GM19193 (cell line): Measurements from ENCODE around the gene CD180.

Source experiments
- POLR2A ChIP-seq: IDR thresholded peaks from 4 replicates; pipeline ENCODE4 v1.6.1; 2011; ENCODE audit not compliant: insufficient read depth, insufficient read length; ENCODE audit errors: extremely low read depth

Gene CD180

DNA sequence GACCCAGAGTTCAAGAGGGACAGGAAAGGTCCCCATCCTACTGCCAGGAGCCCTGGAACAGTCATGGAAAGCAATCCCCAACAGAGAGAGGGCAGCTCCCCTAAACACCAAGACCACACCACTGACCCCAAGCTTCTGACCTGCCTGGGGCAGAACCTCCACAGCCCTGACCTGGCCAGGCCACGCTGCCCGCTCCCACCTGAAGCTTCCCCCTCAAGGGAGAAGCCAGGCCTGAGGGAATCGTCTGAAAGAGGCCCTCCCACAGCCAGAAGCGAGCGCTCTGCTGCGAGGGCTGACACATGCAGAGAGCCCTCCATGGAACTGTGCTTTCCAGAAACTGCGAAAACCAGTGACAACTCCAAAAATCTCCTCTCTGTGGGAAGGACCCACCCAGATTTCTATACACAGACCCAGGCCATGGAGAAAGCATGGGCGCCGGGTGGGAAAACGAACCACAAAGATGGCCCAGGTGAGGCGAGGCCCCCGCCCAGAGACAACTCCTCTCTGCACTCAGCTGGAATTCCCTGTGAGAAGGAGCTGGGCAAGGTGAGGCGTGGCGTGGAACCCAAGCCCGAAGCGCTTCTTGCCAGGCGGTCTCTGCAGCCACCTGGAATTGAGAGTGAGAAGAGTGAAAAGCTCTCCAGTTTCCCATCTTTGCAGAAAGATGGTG lies 31.6 kb downstream of the CD180 start:
- no peak for TF ChIP-seq POLR2A

DNA sequence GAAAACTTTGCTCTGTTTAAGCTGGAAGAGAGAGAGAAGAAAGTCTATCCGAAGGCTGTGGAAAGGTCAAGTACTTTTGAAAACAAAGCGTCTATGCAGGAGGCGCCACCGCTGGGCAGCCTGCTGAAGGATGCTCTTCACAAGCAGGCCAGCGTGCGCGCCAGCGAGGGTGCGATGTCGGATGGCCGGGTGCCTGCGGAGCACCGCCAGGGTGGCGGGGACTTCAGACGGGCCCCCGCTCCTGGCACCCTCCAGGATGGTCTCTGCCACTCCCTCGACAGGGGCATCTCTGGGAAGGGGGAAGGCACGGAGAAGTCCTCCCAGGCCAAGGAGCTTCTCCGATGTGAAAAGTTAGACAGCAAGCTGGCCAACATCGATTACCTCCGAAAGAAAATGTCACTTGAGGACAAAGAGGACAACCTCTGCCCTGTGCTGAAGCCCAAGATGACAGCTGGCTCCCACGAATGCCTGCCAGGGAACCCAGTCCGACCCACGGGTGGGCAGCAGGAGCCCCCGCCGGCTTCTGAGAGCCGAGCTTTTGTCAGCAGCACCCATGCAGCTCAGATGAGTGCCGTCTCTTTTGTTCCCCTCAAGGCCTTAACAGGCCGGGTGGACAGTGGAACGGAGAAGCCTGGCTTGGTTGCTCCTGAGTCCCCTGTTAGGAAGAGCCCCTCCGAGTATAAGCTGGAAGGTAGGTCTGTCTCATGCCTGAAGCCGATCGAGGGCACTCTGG lies 32.6 kb downstream of the CD180 start:
- no peak for TF ChIP-seq POLR2A

DNA sequence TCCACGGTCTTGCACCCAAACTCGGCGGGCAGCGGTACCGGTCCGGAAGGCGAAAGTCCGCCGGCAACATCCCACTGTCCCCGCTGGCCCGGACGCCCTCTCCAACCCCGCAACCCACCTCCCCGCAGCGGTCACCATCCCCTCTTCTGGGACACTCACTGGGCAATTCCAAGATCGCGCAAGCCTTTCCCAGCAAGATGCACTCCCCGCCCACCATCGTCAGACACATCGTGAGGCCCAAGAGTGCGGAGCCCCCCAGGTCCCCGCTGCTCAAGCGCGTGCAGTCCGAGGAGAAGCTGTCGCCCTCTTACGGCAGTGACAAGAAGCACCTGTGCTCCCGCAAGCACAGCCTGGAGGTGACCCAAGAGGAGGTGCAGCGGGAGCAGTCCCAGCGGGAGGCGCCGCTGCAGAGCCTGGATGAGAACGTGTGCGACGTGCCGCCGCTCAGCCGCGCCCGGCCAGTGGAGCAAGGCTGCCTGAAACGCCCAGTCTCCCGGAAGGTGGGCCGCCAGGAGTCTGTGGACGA lies 33.3 kb downstream of the CD180 start:
- TF ChIP-seq POLR2A: no peak

DNA sequence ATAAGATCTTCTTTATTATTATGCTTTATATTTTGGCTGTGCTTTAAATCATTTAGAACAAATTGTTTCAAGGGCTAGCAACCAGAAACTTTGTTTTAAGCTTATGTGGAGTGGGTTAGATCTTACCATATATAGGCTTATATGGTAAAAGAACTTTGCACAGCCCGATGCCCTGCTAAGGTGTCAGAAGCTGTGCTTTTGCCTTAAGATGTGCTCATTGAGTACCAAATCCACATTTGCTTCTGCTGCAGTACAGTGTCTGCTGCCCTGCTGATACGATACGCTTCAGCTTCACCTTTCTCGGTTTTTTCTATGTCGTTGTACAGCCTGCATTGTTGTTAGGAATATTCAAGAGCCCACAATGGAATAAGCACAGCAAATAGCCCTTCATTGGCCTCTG lies 34.8 kb downstream of the CD180 start:
- no peak for TF ChIP-seq POLR2A

DNA sequence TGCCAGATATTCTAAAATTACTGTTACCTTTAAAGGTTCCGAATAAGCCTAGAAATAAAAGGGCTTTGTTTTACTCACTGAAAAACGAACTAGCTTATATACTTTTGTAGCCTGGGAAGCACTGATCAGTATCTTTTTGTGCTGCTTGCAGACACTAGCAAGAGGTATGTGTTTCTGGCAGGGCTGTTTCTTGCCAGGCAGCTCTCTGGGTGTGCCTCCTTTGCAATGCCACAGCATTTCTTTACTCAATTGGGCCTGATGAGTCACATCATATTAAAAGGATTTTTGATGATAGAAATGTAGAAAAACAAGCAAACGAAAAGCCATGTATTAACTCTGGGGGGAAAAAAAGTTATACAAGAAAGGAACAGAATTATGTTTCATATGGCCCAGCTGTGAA lies 35.6 kb downstream of the CD180 start:
- TF ChIP-seq POLR2A: no peak

DNA sequence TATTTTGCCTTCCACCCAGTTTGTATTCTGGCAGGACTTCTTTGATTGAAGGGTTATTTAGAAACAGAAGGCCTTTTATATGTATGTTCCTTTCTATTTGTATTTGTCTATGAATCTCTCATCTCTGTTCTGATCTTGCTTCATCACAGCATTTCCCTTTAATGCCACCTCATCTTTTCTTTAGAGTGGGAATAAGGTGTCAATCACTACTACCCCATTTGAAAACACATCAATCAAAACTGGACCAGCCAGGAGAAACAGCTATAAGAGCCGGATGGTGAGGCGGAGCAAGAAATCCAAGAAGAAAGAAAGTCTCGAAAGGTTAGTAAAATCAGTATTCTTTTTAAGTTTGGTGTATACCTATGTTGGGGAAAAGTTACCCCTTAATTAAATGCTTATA lies 36.3 kb downstream of the CD180 start:
- no peak for TF ChIP-seq POLR2A

DNA sequence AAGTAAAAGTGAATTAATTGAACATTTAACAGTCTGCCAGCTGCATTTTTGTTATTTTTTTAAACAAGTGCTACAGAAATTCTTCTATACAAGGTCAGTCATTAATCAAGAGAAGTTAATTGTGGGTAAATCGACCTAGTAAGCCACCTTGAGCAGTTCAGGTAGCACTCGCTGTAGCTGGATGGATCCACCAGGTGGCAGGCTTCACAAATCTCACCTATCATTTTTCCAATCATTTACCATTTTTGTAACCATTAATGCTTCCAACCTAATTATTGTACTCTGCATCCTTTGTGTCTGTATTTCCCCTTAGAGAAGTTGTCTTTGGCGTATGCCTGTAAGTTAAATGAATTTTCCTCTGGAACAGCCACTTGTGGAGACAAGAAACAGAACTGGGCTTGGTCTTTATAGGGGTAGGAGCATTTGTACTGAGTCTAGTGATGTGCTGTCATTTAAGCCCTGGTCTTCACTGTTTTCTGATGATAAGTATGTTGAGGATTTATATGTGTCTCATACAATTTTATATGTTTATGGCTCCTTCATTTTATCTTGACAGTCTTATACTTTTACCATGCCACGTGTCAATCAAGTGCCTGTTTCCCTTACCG lies 39.5 kb downstream of the CD180 start:
- TF ChIP-seq POLR2A: no peak

DNA sequence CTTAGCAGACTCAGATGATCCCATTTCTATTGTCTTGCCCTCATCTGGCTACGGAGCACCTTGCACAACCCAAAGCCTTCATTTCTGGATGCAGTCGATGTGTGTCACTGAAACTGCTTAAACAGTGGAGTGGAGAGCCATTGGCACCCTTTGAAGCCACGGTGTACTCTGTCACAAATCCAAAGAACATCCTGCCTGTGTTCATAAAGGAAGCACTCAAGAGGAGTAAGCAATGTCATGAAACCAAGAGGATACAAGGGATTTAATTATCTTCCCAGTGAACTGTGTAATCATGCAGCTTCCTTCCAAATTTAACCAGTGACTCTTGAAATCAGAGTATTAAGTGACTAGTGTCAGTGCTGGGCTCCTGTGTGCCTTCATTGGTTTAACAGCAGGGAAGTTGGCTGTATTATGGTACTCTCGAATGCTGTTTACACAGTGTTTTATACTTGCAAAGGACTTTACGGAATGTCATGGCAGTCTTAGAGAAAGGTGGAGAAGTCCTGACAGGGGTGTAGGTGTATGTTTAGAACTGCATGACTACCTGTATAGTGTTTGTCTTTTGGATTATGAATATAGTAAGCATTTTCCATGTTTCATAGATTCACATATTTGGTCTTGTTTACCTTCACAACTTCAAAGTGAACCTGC lies 41.9 kb downstream of the CD180 start:
- TF ChIP-seq POLR2A: no peak

DNA sequence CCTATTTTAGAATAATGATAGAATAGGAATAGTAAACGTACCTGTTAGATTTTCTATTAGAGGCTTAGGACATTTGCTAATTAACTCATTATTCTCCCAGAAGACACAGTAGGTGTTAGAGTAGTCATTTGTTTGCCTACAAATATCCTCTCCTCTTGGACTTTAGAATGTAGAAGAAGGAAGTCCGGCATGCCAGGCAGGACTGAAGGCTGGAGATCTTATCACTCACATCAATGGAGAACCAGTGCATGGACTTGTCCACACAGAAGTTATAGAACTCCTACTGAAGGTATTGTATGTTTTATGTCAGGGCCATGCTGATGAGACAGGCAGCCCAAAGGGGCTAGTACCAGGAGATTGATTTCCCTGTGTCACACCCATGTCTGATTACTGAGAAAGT lies 43.3 kb downstream of the CD180 start:
- no peak for TF ChIP-seq POLR2A

DNA sequence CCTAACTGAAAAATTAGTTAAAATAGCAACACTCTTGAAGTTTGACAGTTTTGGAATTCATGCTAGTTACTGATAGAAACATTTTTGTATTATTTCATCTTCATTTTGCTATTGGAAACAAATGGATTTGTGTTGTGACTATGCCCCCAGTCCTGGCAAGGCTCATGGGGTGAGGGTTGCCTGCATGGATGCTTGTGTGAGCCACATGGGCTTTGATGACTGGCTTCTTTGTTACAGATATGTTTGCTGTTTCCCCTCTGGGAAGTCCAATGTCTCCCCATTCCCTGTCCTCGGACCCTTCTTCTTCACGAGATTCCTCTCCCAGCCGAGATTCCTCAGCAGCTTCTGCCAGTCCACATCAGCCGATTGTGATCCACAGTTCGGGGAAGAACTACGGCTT lies 44.2 kb downstream of the CD180 start:
- TF ChIP-seq POLR2A: no peak

DNA sequence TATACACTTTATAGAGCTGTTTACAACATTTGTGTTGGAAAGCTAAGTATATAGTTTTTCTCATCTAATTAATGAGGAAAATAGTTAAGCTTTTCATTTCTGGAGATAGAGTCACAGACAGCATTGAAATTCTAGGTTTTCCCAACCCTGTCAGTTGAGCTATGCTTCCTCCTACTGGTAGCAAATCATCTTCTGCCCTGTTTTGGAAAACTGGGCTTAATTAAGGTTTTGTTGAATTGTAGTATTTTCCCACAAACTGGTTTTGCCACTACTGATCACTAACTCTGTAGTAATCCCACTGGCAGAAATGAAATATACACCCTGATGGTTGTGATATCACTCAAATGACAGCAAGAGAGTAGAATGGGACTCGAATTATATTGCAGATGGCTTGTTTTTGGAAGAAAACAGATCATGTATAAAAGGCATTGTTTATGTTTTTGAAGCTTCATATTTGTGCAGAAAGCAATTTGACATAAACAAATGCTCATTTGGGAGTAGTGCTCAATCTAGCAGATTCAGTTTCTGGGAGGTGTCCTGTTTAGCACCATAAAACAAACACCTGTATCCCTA lies 46.6 kb downstream of the CD180 start:
- TF ChIP-seq POLR2A: no peak

DNA sequence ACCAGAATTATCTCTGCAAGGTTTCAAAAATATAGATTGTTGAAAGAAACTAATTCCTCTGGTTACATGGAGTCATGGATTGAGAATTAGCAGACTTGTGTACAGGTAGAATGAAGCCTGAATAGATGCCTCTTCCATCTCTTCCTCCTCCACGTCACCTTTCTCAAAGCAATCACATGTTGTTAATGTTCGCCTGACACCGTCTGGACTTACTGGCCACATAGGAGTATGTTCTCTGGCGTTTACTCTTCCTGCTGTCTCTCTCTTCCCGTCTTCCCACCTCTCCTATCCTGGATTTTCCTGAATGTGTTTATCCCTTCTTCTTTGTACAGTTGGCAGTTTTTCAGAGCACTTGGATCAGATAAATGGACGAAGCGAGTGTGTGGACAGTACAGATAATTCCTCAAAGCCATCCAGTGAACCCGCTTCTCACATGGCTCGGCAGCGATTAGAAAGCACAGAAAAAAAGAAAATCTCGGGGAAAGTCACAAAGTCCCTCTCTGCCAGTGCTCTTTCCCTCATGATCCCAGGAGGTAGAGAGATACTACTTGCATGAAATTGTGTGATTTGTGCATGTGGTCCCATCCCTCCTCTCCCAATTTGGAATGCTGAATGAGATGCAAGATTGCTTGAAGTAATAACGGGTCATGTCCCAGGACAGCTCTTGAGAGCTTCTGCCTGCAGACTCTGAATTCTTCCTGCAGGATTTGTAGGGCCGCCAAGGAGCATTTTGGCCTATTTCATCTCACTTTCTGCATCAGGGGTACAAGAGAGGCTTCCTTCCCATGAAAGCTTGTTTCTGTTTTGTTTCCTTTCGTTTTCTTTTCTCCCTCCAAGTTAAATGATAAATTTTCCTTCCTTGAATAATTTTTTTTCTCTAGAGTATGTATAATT lies 47.3 kb downstream of the CD180 start:
- no peak for TF ChIP-seq POLR2A

DNA sequence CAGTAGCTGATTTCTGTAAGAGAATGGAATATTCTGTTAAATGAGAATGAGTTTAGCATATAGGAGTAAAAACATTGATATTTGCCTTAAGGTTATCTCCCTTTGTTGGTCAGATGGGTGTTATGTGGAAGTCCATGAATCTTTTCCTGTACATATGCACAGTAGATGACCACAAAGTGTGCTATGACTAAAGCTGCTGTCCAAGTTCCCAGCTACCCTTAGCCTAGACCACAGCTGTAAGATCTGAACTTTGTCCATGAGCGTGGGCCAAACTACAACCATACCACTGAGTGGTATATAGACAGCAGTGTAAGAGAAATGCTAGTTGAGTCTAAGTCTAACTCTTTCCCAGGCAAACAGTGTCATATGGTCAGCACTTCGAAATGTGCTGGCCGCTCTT lies 48.8 kb downstream of the CD180 start:
- no peak for TF ChIP-seq POLR2A

DNA sequence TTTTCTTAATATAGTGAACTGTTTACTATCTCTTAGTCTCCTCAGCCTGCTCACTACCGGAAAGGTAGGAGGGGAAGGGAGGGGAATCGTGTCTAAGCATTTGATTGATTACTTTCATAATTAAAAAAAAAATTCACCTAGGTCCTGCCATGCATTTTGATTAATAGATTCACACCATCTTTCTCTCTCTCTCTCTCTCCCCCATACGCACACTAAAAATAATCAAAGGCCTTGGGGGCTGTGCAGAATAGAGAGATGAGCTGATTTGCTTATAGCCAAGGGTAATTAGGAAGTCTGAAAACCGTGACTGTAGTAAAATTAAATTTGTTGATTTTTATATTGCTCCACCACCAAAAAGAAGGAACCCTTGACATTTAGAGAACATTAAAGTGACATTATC lies 49.6 kb downstream of the CD180 start:
- TF ChIP-seq POLR2A: no peak

DNA sequence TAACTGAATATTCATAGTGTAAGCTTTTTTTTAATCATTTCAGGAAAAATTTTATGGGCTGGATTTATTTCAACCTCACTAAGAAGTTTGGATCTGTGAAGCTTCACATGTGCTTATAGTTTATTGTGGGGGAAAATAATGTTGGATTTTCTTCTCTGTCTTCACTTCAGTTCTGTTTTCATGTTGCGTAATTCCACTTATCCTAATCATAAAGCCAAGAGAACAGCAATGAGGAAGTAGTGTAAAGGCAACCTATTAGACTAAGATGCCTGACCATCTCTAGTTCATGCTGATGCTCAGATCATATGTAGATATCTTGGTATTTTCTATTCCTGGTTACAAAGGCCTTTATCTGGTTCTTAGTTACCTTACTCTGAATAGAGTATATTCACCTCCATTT lies 50.0 kb downstream of the CD180 start:
- no peak for TF ChIP-seq POLR2A

DNA sequence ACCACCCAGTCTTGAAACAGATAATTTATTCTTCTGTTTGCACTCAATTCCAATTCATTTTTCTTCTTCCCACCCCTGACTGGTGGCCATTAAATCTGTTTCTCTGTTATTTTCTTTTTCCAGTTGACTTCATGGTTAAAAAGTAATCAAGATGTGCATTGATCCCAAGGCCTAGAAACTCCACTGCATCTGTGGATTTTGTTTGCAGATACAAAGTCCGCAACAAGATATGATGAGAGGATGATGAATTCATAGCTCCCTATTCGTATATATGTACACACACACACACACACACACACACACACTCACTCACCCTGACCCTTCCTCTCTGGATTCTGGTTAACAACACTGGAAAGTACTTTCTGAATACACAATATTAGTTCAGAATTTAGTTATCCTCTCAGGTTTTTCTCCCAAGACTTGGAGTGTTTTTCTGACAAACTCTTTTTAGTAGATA lies 52.4 kb downstream of the CD180 start:
- no peak for TF ChIP-seq POLR2A
